HG02884 (cell line): ENCODE data around the gene BMP2K.
A peak's percentile ranks its signal among the peaks of the same experiment; 100 is the strongest.
"Not testable (repeated sequence)": the region's sequence is repeated elsewhere in the genome, so short reads cannot be mapped to it uniquely, and the experiment has no call there.

Source experiments
- ATAC-seq: cut with Tn5 transposase; IDR thresholded peaks from one replicate; pipeline ENCODE4 v1.9.1; 2021; ENCODE audit warnings: mild to moderate bottlenecking, moderate library complexity; ENCODE audit not compliant: unreplicated experiment

The BMP2K gene

DNA sequence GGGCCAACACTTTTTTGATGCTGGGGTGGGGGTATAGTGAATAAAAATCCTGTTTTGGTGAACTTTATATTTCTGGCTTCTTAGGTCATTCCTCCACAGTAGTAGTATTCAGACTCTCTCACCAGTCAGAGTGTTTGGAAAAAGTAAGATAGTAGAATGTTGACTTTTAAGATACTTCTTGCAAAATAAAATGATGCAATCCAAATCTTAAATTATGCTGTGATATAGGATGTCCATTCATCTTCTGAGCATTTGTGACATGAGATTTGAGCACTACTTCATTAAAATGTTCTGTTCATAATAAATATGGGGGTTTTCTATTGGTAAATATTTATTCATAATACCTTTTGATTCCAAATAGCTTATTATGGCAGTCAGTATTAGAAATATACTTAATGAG, 70.1 kb downstream of the BMP2K start:
- no peak for ATAC-seq

DNA sequence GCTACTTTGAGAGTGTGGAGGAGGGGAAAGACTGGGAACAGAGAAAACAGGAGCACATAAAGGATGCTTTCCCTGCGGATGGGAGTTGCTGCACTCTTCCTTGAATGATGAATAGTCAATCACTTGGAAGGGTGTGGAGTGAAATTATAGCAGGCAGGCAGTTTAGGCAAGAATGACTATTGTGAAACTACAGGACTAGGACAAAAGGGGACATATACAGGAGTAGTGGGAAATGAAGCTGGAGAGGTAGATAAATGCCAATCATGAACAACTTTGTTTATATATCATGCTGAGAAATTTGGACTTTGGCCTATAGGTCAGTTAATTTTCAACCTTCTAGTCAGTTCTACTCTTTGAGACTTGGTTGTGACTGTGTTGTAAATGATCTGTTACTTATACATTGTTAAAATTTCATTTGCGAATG, 86.2 kb downstream of the BMP2K start:
- no peak for ATAC-seq

DNA sequence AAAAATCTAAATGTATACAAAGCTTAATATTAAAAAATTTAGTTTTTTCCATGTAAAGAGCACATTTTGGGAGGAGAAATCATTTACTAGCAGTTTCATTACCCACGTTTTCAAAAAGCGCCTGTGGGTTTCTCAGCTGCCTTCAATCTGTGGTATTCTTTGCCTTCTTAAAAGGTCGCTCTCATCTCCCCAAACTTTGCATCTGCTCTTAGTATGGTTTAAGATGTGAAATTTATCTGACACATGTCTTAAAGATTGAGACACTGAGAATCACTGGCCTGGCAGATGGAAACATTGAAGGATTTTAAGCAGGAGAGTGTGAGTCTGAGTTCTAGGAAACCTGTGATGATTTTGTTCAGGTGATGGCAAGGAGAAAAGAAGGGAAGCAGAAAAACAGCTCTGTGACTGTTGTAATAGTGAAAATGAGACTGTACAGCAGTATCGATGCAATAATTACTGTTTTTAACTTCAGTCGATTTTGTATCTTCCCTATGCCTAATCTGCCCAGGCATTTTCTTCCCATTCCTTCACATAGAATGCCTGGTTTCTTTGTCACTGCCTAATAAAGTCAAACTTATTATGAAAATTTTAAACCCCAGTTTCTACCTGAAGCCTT, 87.2 kb downstream of the BMP2K start:
- peak; percentile 45 for ATAC-seq

DNA sequence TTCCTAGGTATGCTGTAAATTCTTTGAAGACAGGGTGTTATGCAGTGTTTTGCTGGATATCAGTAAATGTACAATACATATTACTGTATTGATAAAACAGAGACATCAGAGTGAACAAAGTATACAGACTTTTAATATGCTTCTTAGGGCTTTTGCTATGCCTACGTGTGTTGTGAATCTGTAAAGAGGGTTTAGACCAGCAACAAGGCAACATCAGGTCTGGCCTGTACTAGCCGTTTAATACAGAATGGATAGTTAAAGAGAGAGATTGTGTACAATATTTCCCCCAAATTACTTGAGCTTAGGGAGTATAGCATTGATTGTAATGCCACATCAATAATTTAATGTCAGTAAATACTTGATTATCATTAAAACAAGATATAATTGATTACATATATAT, 87.8 kb downstream of the BMP2K start:
- no peak for ATAC-seq

DNA sequence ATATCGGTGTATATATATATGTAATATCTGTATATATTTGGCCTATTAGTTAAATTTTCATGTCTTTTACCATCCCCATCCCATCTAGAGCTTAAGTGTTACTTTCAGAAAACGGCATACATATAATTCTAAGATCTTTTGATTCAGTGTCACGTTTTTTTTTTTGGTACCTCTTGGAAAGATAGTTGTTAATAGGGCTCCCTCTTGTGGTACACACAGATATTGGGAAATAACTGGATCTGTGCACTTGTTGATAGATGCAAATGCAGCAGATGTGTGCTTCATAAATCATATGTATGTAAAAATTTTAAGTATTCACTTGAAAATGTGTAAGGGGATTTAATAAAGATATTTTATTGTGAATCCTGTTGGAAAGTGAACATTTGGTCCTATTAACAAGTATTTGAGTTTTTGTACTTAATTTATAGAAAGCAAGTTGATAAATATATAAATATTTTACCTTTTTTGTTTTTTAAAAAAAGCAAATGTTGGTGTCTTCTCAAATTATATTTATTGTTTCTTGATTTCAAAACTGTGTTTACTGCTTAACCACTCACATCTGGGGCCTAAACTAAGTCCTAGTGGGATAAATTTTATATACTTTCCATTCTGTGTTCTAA, 88.4 kb downstream of the BMP2K start:
- ATAC-seq = peak; percentile 62

DNA sequence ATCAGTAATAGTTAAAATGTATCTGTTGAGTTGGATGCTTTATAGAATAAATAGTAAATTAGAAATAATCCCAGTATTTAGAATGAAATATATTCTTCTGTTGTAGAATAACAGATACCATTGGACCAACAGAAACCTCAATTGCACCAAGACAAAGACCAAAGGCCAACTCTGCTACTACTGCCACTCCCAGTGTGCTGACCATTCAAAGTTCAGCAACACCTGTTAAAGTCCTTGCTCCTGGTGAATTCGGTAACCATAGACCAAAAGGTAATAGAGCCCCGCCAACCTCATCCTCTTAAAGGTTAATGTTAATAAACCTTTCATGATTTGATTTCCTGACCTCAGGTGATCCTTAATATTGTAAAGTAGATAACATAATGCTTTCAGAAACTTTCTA, 89.3 kb downstream of the BMP2K start:
- ATAC-seq = no peak

DNA sequence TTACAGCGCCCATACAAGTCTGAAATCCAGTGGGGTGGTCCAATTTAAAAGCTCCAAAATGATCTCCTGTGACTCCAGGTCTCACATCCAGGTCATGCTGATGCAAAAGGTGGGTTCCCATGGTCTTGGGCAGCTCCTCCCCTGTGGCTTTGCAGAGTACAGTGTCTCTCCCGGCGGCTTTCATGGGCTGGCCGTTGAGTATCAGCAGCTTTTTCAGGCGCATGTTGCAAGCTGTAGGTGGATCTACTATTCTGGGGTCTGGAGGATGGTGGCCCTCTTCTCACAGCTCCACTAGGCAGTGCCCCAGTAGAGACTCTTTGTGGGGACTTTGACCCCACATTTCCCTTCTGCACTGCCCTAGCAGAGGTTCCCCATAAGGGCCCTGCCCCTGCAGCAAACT, 92.6 kb downstream of the BMP2K start:
- ATAC-seq = not testable (repeated sequence)

DNA sequence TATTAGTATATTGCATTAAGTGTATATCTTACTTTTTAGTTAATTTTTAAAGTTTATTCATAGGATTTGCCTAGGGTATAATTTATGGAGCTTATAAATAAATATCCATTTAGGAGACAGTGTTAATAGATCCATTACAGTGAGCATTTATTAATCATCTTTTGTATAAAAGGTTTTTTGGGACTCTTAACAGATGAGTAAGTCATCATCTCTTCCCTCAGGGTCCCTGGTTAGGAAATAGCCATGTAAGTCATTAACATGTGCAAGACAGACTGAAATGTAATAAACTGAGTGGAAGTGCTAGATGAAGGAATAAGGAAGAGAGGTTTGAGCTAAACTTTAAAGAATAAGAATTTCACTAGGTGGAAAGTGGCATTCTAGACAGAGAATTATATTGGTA, 93.9 kb downstream of the BMP2K start:
- no peak for ATAC-seq

DNA sequence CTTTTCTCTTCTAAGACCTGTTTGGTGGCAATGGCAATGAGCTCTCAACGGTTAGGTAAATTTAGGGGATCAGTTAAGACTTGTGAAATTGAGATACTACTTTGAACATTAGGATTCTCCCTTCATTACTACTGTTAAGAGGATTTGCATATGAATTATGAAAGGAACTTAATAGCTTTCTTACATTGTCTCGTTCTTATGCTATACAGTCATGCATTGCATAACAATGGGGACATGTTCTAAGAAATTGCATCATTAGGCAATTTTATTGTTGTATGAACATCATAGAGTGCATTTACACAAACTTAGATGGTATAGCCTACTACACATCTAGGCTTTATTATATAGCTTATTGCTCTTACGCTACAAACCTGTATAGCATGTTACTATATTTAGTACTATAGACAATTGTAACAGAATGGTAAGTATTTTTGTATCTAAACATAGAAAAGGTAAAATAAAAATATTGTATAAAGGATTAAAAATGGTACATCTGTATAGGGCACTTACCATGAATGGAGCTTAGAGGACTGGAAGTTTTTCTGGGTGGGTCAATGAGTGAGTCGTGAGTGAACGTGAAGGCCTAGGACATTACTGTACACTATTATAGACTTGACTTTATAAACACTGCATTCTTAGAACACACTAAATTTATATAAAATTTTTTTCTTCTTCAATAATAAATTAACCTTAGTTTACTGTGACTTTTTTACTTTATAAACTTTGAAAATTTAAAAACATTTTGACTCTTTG, 100.6 kb downstream of the BMP2K start:
- no peak for ATAC-seq

DNA sequence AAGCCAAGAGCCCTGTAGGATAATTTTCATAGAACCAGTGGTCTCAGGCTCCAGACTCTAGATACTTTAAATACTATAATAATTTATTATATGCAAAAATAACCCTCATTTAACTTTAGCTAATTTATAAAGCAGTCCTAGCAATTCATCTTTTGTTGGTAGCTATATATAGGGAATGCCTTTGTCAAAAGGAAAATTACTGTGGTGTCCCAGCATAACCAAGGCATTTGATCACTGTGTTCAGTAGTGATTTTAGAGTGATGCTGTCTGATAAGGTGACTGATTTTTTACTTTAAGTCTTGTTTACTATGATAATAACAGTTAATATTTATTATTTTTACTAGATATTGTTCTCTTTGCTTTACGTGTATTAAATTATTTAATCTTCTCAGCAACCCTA, 101.9 kb downstream of the BMP2K start:
- no peak for ATAC-seq

DNA sequence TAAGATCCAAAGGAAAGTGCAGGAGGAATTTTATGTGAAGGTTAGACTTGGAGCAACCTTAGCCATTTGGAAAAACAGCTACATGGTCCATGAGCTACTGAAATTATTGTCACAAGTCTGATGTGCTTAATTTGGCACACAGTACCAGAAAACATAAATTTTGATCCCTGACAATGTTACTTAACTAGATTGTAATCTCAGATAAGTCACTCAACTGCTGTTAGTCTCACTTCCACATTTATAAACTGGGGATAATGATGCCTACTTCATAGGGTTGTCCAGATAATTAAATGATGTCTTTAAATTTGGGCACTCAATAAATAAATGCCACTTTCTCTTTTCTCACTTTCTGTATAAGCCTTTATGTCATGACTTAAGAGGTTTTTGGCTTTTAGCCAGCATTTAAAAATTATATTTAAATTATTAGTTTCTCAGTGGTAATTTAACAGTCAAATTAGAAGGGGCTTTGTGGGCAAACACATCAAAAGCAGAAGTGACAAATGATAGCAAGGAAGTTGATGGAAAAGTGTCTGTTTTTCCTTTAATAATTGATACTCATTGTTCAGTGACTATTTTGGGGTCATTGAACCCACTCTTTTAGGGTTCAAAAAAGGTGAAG, 104.8 kb downstream of the BMP2K start:
- no peak for ATAC-seq

DNA sequence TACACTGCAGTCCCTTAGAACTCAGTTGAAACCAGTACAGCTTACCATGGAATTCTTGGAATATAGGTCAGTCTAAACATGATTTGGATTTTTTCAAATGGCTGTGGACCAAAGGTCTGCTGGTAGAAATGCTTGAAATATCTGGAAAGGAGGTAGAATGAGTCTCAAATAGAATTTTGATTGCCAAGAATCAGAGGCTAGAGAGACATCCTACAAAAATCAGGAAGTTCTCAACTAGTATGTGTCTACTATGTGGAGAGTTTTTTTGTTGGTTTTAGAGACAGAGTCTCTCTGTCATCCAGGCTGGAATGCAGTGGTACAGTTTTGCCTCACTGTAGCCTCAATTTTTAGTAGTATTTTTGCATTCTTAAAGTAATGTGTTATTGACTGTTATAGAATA, 109.4 kb downstream of the BMP2K start:
- ATAC-seq = no peak

DNA sequence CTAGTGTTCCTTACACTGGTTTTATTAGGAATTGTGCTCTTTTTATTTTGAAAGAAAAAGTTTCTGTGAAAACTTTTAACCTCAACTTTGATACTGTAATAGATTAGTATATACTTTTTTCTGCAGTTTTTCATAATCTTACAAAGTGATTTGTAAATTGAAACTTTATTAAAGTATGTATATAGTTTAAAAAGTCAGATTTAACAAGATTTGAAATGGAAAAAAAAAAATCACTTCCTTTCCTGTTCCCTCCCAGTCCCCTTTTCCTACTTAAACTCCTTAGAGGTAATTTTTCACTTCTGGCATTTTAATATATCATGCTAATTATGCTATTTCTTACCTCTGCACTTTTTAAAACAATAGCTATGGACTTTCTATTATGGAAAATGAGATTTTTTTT, 113.8 kb downstream of the BMP2K start:
- no peak for ATAC-seq

DNA sequence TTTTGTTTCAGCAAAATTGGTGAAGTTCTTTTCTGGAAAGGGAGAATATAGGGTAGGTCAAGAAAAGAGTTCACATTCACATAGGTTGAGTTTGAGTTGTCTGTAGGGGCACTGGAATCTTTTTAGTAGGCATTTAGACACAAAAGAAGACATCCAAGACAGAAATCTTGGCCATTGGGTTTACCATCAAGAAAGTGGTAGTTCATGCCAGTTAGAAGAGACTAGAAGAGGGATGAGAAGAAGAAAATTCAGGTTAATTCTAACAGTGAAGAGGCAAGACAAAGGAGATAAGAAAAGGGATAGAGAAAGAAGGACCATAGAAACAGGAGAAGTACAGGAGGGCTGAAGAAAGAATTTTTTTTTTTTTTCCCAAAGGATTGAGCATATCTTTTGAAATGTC, 123.2 kb downstream of the BMP2K start:
- no peak for ATAC-seq

DNA sequence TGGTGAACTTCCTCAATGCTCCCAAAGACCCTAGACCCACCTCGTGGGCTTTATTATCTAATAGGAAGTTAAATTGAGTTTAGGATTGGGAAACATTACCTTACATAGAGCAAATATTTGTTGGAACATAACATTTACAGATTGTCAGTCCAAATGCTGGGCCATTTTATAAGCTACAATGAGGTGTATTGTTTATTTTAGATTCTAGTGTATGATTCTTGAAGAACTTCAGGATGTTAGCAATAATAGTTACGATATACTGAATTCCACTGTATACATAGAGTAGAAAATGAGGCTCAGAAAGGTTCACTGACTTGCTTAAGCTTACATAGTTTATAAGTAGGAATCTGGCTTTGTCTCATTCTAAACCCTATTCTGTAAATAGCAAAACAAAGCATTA, 125.7 kb downstream of the BMP2K start:
- no peak for ATAC-seq

DNA sequence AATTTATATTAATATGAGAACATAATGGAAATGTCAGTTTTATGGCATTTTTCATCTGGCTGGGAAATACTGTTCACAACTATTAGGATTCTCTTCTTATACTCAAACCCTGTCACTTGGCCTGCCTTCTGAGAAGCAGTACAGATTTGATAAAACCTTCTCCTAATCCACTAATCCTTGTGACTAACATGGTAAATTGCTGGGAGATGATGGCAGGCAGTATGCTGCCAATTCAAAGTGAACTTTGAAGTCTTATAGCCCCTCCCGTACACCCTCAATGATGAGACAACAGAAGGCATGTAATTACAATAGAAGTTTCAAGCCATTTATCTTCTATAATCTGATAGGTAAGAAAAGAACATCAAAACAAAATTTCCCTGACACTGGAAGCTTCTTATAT, 126.1 kb downstream of the BMP2K start:
- no peak for ATAC-seq

DNA sequence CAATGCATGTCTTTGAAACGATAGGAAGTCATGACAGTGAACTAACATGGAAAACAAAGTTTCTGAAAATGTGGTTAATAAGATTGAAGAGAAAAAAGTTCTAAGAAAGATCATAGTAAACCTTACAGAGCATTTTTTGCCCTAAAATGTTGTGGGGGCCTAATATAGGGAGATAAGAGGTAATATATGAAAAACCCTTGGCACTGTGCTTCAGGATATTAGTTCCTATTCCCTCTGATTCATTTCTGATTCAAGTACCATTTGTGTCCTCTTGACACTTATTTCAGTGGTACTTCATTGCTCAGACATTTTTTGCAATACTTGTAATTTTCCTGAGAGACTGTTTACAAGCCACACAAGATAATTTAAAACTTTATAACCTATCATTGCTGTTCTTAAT, 128.0 kb downstream of the BMP2K start:
- ATAC-seq = no peak

DNA sequence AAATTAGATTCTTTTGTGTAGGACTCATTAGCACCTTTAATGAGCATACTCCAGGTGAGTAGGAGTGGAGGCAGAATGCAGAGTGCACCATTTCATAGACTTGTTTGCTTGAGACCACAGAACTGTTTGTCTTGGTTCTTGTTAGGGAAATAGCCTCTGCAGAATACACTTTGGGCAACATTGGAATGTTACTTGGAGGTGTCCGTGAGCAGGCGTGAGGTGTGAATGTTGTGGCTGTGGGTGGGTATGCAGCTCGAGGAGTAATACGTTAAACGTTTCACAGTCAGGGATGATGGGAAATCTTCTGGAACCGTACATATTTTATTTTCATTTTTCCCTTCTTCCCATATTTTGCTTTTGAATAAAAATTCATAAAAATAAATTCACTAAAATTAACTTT, 131.5 kb downstream of the BMP2K start:
- no peak for ATAC-seq

DNA sequence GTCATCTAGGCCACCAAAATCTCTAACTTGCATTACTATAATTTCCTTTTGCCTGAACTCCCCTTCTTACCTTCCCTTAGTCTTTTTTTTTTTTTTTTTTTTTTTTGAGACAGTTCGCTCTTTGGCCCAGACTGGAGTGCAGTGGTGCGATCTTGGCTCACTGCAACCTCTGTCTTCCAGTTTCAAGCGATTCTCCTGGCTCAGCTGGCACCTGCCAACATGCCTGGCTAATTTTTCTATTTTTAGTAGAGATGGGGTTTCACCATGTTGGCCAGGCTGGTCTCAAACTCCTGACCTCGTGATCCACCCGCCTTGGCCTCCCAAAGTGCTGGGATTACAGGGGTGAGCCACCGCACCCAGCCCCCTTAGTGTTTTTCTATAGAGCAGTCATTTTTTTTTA, 132.8 kb downstream of the BMP2K start:
- ATAC-seq = not testable (repeated sequence)

DNA sequence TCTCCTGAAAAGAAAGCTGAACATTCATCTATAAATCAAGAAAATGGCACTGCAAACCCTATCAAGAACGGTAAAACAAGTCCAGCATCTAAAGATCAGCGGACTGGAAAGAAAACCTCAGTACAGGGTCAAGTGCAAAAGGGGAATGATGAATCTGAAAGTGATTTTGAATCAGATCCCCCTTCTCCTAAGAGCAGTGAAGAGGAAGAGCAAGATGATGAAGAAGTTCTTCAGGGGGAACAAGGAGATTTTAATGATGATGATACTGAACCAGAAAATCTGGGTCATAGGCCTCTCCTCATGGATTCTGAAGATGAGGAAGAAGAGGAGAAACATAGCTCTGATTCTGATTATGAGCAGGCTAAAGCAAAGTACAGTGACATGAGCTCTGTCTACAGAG, 134.5 kb downstream of the BMP2K start:
- no peak for ATAC-seq

DNA sequence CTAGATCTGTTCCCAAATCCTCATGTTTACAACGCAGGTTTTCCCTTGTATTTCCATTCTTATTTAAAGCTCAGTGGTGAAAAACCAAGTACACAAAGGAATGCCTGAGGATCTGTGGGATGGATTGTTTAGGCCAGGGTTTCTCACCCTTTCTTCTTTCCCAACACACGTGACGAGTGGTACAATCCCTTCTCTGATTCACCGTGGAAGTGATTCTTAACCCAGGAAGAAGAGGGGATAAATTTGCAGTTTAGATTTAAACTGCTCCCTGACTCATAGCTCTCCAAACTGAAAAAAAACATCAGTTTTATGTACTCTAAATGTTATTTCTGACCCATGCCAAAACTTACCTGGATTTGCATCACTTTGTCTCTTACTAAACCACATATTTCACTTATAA, 146.1 kb downstream of the BMP2K start:
- ATAC-seq = no peak
